C4-2B (cell line): ENCODE data around the gene OR2Y1.
"Not testable (repeated sequence)": the region's sequence is repeated elsewhere in the genome, so short reads cannot be mapped to it uniquely, and the experiment has no call there.

ENCODE experiments used
- H3K27ac ChIP-seq: fragments of 450-650 bp; 2 replicates; pipeline ENCODE4 v1.5.1; 2017
- ZFX ChIP-seq: fragments of 450-650 bp; IDR thresholded peaks from 2 replicates; pipeline ENCODE4 v1.6.1; 2017
- TF ChIP-seq, protein P1 (sequence below): fragments of 450-650 bp; conservative IDR thresholded peaks from 2 replicates; pipeline ENCODE4 v1.5.1; 2017; ENCODE audit warnings: mild to moderate bottlenecking

OR2Y1 gene

DNA sequence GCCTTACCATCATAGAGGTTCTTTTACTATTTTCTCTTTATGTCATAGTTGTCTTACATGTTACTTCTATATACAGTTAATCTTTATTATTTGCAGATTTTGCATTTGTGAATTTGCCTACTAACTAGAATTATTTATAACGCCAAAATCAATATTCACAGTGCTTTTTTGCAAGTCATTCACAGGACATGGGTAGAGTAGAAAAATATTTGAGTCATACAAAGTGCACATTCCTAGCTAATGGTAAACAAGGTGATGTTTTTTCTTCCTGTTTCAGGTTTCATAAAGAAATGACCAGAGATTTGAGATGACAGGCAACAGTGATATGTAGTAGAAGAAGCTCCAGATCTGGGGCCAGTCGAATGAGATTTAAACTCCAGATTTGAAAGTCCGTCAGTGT, 30.0 kb upstream of the OR2Y1 start:
- TF ChIP-seq, protein P1, sequence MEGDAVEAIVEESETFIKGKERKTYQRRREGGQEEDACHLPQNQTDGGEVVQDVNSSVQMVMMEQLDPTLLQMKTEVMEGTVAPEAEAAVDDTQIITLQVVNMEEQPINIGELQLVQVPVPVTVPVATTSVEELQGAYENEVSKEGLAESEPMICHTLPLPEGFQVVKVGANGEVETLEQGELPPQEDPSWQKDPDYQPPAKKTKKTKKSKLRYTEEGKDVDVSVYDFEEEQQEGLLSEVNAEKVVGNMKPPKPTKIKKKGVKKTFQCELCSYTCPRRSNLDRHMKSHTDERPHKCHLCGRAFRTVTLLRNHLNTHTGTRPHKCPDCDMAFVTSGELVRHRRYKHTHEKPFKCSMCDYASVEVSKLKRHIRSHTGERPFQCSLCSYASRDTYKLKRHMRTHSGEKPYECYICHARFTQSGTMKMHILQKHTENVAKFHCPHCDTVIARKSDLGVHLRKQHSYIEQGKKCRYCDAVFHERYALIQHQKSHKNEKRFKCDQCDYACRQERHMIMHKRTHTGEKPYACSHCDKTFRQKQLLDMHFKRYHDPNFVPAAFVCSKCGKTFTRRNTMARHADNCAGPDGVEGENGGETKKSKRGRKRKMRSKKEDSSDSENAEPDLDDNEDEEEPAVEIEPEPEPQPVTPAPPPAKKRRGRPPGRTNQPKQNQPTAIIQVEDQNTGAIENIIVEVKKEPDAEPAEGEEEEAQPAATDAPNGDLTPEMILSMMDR = no peak
- no peak for TF ChIP-seq ZFX

DNA sequence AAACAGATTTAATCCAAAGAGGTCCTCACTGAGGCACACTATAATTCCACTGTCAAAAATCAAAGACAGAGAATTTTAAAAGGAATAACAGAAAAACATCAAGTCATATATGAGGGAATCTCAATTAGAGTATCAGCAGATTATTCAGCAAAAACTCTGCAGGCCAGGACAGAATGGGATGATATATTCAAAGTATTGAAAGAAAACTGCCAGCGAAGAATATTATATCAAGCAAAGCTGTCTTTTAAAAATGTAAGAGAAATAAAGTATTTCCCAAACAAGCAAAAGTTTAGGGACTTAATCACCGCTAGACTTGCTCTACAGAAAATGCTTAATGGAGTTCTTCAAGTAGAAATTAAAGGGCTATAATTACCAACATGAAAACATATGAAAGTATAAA, 15.7 kb upstream of the OR2Y1 start:
- H3K27ac ChIP-seq = no peak overlapping the region
- no peak for TF ChIP-seq ZFX
- TF ChIP-seq, protein P1 = no peak

More for the DNA sequence above, 30.0 kb upstream of the OR2Y1 start:
- no peak overlapping the region for H3K27ac ChIP-seq

DNA sequence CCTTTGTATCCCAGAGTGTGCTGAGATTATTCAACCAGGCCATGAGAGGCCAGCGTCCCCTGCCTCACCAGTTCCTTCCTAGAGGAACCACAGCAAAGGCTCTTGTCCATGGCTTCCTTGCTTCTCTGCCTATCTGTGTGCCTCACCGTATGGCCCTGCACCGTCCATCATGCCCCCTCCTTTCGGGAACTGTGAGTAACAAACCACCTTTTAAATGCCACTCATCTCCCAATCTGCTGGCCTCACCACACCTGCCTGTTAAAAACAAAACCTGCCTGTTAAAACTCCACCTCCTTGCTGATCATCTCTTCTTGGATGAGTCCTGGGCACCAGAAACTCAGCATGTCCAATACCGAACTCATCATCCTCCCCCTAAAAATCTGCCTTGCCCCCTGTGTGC, 4.4 kb upstream of the OR2Y1 start:
- no peak overlapping the region for H3K27ac ChIP-seq
- TF ChIP-seq ZFX = no peak
- TF ChIP-seq, protein P1 = no peak

DNA sequence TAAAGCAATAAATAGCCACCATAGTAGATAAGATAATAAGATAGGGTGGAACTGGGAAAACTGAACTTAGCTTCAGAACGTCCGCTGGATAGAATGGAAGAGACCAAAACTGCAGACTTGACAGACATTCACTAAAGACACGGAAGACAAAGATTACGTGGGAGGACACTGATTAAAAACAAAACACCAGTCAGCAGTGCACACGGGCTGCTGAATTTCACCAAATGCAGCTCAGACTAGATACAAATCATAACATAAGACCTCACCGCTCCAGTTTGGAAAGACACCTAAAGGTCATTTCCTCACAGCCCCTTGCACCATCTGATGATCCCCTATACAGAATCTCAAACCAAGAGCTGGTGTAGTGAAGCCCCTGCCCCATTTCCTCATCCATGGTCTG, 2.9 kb upstream of the OR2Y1 start:
- TF ChIP-seq, protein P1 = no peak
- no peak for TF ChIP-seq ZFX
- no peak overlapping the region for H3K27ac ChIP-seq

DNA sequence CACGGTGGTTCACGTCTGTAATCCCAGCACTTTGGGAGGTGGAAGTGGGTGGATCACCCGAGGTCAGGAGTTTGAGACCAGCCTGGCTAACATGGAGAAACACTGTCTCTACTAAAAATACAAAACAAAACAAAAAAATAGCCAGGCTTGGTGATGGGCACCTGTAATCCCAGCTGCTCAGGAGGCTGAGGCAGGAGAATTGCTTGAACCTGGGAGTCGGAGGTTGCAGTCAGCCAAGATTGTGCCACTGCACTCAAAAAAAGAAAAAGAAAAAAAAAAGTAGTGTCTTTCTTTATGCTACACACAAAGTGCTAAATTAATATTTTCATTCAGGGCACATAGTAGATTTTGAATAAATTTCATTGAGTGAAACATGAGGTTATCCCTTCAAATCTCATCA, 1.1 kb upstream of the OR2Y1 start:
- not testable (repeated sequence) for H3K27ac ChIP-seq

DNA sequence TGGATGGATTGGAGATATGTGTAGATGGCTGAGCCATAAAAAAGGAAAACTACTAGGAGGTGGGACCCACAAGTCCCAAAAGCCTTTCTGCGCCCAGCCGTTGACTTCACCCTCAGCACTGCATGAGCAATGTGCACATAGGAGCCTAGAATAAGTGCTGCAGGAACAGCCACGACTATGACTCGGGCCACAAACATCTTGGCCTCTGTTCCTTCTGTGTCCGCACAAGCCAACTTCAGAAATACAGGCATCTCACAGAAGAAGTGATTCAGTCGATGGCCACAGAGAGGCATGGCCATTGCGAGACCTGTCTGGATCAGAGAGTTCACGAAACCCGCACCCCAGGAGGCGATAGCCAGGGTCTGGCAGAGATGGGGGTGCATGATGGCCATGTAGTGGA, 587 bp downstream of the OR2Y1 start:
- TF ChIP-seq, protein P1 = no peak
- no peak for TF ChIP-seq ZFX
- H3K27ac ChIP-seq = no peak overlapping the region

DNA sequence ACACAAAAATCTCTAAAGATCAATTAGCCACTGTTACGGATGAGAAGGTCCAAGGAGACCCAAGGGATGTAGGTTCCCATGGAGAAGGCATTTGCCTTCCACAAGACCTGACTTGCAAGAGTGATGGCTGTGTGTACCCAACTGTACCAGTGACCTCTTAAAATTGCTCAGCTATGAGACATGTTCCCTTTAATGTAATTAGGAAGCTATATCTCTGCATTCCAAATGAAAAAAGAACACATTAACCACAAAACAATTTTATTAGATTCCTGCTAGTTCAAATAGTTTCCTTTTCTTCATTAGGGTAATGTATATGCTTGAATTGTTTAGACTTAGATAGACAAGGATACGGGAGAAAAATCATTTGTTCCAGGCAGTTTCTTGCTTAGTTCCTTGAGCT, 3.3 kb downstream of the OR2Y1 start:
- TF ChIP-seq ZFX = no peak
- TF ChIP-seq, protein P1 = no peak
- no peak overlapping the region for H3K27ac ChIP-seq

DNA sequence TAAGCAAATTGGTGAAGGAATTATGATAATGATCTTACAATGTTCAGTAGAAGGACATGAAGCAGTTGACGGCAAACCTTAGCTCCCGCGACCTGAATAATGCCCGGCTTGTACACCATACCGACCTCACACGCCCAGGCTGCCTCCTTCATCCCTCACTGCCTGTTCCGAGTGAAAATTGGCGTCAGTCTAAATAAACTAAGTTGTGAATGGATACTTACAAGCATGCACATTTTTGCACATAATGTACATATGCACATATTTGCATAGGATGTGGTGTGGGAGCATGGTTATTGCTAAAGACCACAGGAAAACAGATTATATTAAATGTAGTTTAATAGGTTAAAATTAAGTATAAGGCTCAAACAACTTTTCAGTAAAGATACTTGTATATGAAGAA, 14.9 kb downstream of the OR2Y1 start:
- TF ChIP-seq, protein P1 = no peak
- no peak for TF ChIP-seq ZFX
- H3K27ac ChIP-seq = no peak overlapping the region
